Thymus (tissue), 11 donors: ENCODE measurements around the gene CHST11. TPM values are rescaled to one million over a fixed set of nuclear protein-coding genes. Genes with fewer than 3 reads are reported as not detected.

Source experiments
- DNase-seq, 9 donors: peaks; one replicate each; pipeline ENCODE4 v3.0.0-alpha.2; 2013; ENCODE audit warnings: low spot score in 9 of 9, low read depth in 6 of 9, missing footprints in 1 of 9
- H3K27ac ChIP-seq, 2 donors: one replicate each; pipeline ENCODE4 v1.5.1; 2013; ENCODE audit warnings: control low read depth in 1 of 2, low read depth in 1 of 2, low read length in 1 of 2, mild to moderate bottlenecking in 1 of 2, moderate library complexity in 1 of 2
- H3K27me3 ChIP-seq, 2 donors: one replicate each; pipeline ENCODE4 v1.5.1; 2013; ENCODE audit warnings: low read length in 1 of 2; ENCODE audit not compliant: control insufficient read depth in 2 of 2, insufficient read depth in 1 of 2
- H3K36me3 ChIP-seq, 2 donors: one replicate each; pipeline ENCODE4 v1.5.1; 2013; ENCODE audit warnings: low read length in 1 of 2, mild to moderate bottlenecking in 1 of 2, moderate library complexity in 1 of 2; ENCODE audit not compliant: control insufficient read depth in 2 of 2, insufficient read depth in 2 of 2
- H3K4me1 ChIP-seq, 2 donors: one replicate each; pipeline ENCODE4 v1.5.1; 2013; ENCODE audit warnings: low read length in 2 of 2; ENCODE audit not compliant: control insufficient read depth in 2 of 2, insufficient read depth in 2 of 2
- H3K4me3 ChIP-seq, 2 donors: one replicate each; pipeline ENCODE4 v1.5.1; 2013; ENCODE audit warnings: low read length in 2 of 2, control low read depth in 1 of 2, mild to moderate bottlenecking in 1 of 2
- H3K9me3 ChIP-seq, 2 donors: one replicate each; pipeline ENCODE4 v1.5.1; 2013; ENCODE audit warnings: low read length in 1 of 2, mild to moderate bottlenecking in 1 of 2; ENCODE audit not compliant: control insufficient read depth in 2 of 2, insufficient read depth in 1 of 2
- WGBS: extraction: QIAGEN DNeasy Blood & Tissue Kit; methylation state at CpG from one replicate; pipeline ENCODE4 v1.1.7; 2013; 5-methylcytosine and 5-hydroxymethylcytosine counted together
- polyA plus RNA-seq: library from polyadenylated mRNA; stranded (reverse); fragments of 200-250 nt; gene quantifications from one replicate; pipeline ENCODE4 v1.2.3, GENCODE V29; 2013
- total RNA-seq: library from RNA; stranded (reverse); fragments of 120-200 nt; gene quantifications from one replicate; pipeline ENCODE4 v1.2.4, GENCODE V29; 2013
- donor health status: healthy.

Gene CHST11
- total and polyA plus RNA-seq, 2 donors = 6.7 to 21.0 TPM

- Histone ChIP-seq H3K4me3 (no peak overlapping the region), H3K27me3 (no peaks in the 10 kb centered on the region), H3K36me3 (no peaks in the 10 kb centered on the region), H3K4me1 (peaks cover 8 to 16% of the 10 kb centered on the region in 2 donors), H3K9me3 (no peaks in the 10 kb centered on the region), H3K27ac (no peak overlapping the region)
- WGBS = 93% methylated on average over 2 of the region's 2 CpGs
- no peak for DNase-seq
These were observed 3.6 kb upstream of the CHST11 start for GRCh38 chr12:104453133-104453532.

- 98% methylated on average over 1 of the region's 1 CpG for WGBS
- Histone ChIP-seq H3K27me3 (no peaks in the 10 kb centered on the region), H3K36me3 (no peaks in the 10 kb centered on the region), H3K4me3 (no peak overlapping the region), H3K27ac (no peak overlapping the region), H3K4me1 (peaks cover 8 to 29% of the 10 kb centered on the region in 2 donors), H3K9me3 (no peaks in the 10 kb centered on the region)
- no peak for DNase-seq
These were observed 1.8 kb upstream of the CHST11 start for GRCh38 chr12:104454997-104455396.

GRCh38 chr12:104455578-104456416 lies 951 bp upstream of the CHST11 start:
- H3K9me3 ChIP-seq = no peaks in the 10 kb centered on the region
- peak overlapping the region; percentile 96 to 98 for H3K4me3 ChIP-seq
- DNase-seq = peak in 4 of 9 donors; percentile 36 to 83 (median 64)
- peaks cover 12 to 37% of the 10 kb centered on the region in 2 donors for H3K4me1 ChIP-seq
- no peaks in the 10 kb centered on the region for H3K27me3 ChIP-seq
- H3K36me3 ChIP-seq = no peaks in the 10 kb centered on the region
- WGBS = 23% methylated on average over 9 of the region's 9 CpGs
- peak overlapping the region in 1 of 2 donors; percentile 38 for H3K27ac ChIP-seq

- no peaks in the 10 kb centered on the region for H3K36me3 ChIP-seq
- peaks cover 21 to 49% of the 10 kb centered on the region in 2 donors for H3K4me1 ChIP-seq
- peak in 4 of 9 donors; percentile 61 to 89 (median 70) for DNase-seq
- H3K27me3 ChIP-seq = no peaks in the 10 kb centered on the region
- peak overlapping the region; percentile 96 to 98 for H3K4me3 ChIP-seq
- peak overlapping the region; percentile 82 to 86 for H3K27ac ChIP-seq
- H3K9me3 ChIP-seq = no peaks in the 10 kb centered on the region
- WGBS = under 1% methylated on average over 71 of the region's 71 CpGs
These were observed 400 bp downstream of the CHST11 start for GRCh38 chr12:104456950-104457745.

- Histone ChIP-seq H3K4me1 (peaks cover 27 to 57% of the 10 kb centered on the region in 2 donors), H3K27ac (peak overlapping the region; percentile 86 to 87), H3K9me3 (no peaks in the 10 kb centered on the region), H3K27me3 (no peaks in the 10 kb centered on the region), H3K36me3 (no peaks in the 10 kb centered on the region), H3K4me3 (peak overlapping the region; percentile 96 to 98)
- peak in 3 of 9 donors; percentile 38 to 73 (median 46) for DNase-seq
- WGBS = under 1% methylated on average over 71 of the region's 71 CpGs
These were observed 1.3 kb downstream of the CHST11 start for GRCh38 chr12:104457746-104458693.

- peak in 2 of 9 donors; percentile 33 to 71 for DNase-seq
- H3K27me3 ChIP-seq = no peaks in the 10 kb centered on the region
- H3K36me3 ChIP-seq = no peaks in the 10 kb centered on the region
- H3K27ac ChIP-seq = peak overlapping the region; percentile 86 to 87
- 3% methylated on average over 21 of the region's 21 CpGs for WGBS
- H3K4me3 ChIP-seq = peak overlapping the region; percentile 96 to 98
- H3K9me3 ChIP-seq = no peaks in the 10 kb centered on the region
- H3K4me1 ChIP-seq = peaks cover 33 to 65% of the 10 kb centered on the region in 2 donors
These were observed 2.1 kb downstream of the CHST11 start for GRCh38 chr12:104458694-104459367.

GRCh38 chr12:104459368-104459909 lies 2.7 kb downstream of the CHST11 start:
- Histone ChIP-seq H3K27me3 (no peaks in the 10 kb centered on the region), H3K4me3 (peak overlapping the region; percentile 96 to 98), H3K27ac (peak overlapping the region; percentile 64 to 86), H3K36me3 (no peaks in the 10 kb centered on the region), H3K9me3 (no peaks in the 10 kb centered on the region), H3K4me1 (peaks cover 37 to 71% of the 10 kb centered on the region in 2 donors)
- WGBS = 10% methylated on average over 7 of the region's 7 CpGs
- peak in 1 of 9 donors; percentile 54 for DNase-seq
